ENCODE results near the gene TRAF1.
A peak's percentile ranks its signal among the peaks of the same experiment; 100 is the strongest.

The TRAF1 gene

DNA sequence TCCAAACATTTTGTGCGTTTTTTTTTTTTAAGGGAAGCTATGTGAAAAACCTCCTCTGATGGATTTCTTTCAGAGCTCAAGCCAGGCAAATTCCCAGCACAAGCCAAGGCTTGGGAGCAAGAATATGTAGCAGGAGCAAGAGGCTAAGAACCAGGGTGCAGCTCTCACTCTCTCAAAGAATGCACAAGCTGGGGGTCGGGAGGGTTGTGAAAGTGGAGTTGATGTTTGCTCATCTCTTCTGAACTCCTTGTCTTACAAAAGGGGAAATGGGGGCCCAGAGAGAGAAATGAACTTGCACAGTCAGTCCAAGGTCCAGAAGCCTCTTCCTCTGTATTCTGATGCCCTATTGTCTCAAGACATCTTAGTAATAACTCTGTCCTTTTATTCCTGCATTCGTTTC, 7.7 kb upstream of the TRAF1 start:
- Histone ChIP-seq H3K36me3 (ENCODE audit: control insufficient read depth in 1 of 2, insufficient read depth in 2 of 2, low read length in 2 of 2) (no peaks in the 10 kb centered on the region), H4K91ac (ENCODE audit: low read depth, low read length) (no peak overlapping the region), H2BK120ac (ENCODE audit: insufficient read depth, low read length, poor library complexity) (no peak overlapping the region), H2AK5ac (ENCODE audit: low read length) (no peak overlapping the region), H3K4me1 (ENCODE audit: control insufficient read depth in 1 of 2, insufficient read depth in 2 of 2, low read length in 2 of 2) (peaks cover under 1 to 2% of the 10 kb centered on the region in 2 experiments), H3K4me2 (ENCODE audit: low read length) (no peak overlapping the region), H3K4ac (ENCODE audit: low read depth, low read length) (no peak overlapping the region), H3K79me2 (ENCODE audit: control insufficient read depth, insufficient read depth, low read length, poor library complexity) (no peaks in the 10 kb centered on the region), H4K12ac (ENCODE audit: low read depth, low read length) (no peak overlapping the region), H3K18ac (ENCODE audit: low read length) (no peak overlapping the region), H2BK5ac (ENCODE audit: low read depth, low read length, poor library complexity) (no peak overlapping the region), H3K23ac (ENCODE audit: low read length) (no peak overlapping the region), H3K14ac (ENCODE audit: low read length) (no peak overlapping the region), H2AFZ (ENCODE audit: insufficient read depth, low read length, poor library complexity) (no peak overlapping the region), H3K9ac (ENCODE audit: low read length) (no peak overlapping the region), H3K27ac (ENCODE audit: low read depth, low read length) (no peak overlapping the region), H4K8ac (ENCODE audit: low read depth, low read length) (no peak overlapping the region), H3K4me3 (ENCODE audit: low read depth, low read length) (no peak overlapping the region), H3K79me1 (ENCODE audit: low read length) (no peaks in the 10 kb centered on the region), H3K9me3 (ENCODE audit: insufficient read depth, low read depth, low read length) (no peaks in the 10 kb centered on the region), H2BK12ac (ENCODE audit: low read length) (no peak overlapping the region), H3K27me3 (ENCODE audit: insufficient read depth, low read length) (no peaks in the 10 kb centered on the region)
- WGBS (ENCODE audit: extremely low coverage, insufficient coverage, insufficient read length) = no CpG with 5 or more reads among the region's 3 CpGs
- no peak for DNase-seq

DNA sequence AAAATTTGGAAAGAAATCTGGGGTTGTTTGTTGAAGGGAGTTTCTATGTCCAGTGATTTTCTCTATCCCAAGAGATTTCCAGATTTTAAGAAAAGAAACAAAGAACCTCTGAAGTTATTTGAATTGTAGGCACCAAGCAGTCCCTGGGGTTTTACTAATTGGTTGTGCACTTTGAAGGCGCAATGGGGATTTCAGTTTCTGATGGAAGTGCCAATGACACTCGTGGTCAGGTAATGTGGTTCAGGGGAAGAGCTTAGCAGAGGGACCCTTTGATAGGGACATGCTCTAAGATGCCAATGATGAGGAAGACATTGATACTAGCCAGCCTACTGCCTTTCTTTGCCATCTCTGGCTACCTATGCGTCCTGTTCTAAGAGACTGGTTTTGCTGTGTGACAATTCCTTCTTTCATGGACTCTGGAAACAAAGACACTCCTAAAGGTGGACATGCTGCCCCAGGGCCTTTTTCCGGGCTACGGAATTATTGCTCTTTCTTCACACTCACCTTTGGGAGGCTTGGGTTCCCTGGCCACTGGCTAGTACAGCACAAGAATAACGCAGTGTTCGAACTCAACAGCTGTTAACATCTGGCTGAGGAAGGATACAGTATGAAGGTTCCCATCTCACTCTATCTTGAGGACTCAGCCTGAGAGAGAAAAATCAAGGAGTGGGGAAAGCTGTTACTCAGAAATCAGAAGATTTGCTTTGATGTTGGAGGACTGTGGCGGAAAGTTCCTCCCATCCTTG, 6.9 kb upstream of the TRAF1 start:
- Histone ChIP-seq H3K18ac (ENCODE audit: low read length) (no peak overlapping the region), H4K12ac (ENCODE audit: low read depth, low read length) (no peak overlapping the region), H2BK12ac (ENCODE audit: low read length) (no peak overlapping the region), H2BK5ac (ENCODE audit: low read depth, low read length, poor library complexity) (no peak overlapping the region), H3K36me3 (ENCODE audit: control insufficient read depth in 1 of 2, insufficient read depth in 2 of 2, low read length in 2 of 2) (no peaks in the 10 kb centered on the region), H3K23ac (ENCODE audit: low read length) (no peak overlapping the region), H3K9me3 (ENCODE audit: insufficient read depth, low read depth, low read length) (no peaks in the 10 kb centered on the region), H2AK5ac (ENCODE audit: low read length) (no peak overlapping the region), H3K79me1 (ENCODE audit: low read length) (peaks cover 7% of the 10 kb centered on the region), H3K4me2 (ENCODE audit: low read length) (no peak overlapping the region), H2BK120ac (ENCODE audit: insufficient read depth, low read length, poor library complexity) (no peak overlapping the region), H3K4me3 (ENCODE audit: low read depth, low read length) (no peak overlapping the region), H3K4ac (ENCODE audit: low read depth, low read length) (no peak overlapping the region), H3K79me2 (ENCODE audit: control insufficient read depth, insufficient read depth, low read length, poor library complexity) (no peaks in the 10 kb centered on the region), H4K91ac (ENCODE audit: low read depth, low read length) (no peak overlapping the region), H3K27me3 (ENCODE audit: insufficient read depth, low read length) (peaks cover 4% of the 10 kb centered on the region), H3K9ac (ENCODE audit: low read length) (no peak overlapping the region), H3K14ac (ENCODE audit: low read length) (no peak overlapping the region), H2AFZ (ENCODE audit: insufficient read depth, low read length, poor library complexity) (no peak overlapping the region), H3K27ac (ENCODE audit: low read depth, low read length) (no peak overlapping the region), H3K4me1 (ENCODE audit: control insufficient read depth in 1 of 2, insufficient read depth in 2 of 2, low read length in 2 of 2) (peaks cover 3 to 6% of the 10 kb centered on the region in 2 experiments), H4K8ac (ENCODE audit: low read depth, low read length) (no peak overlapping the region)
- no CpG with 5 or more reads among the region's 8 CpGs for WGBS (ENCODE audit: extremely low coverage, insufficient coverage, insufficient read length)
- no peak for DNase-seq

DNA sequence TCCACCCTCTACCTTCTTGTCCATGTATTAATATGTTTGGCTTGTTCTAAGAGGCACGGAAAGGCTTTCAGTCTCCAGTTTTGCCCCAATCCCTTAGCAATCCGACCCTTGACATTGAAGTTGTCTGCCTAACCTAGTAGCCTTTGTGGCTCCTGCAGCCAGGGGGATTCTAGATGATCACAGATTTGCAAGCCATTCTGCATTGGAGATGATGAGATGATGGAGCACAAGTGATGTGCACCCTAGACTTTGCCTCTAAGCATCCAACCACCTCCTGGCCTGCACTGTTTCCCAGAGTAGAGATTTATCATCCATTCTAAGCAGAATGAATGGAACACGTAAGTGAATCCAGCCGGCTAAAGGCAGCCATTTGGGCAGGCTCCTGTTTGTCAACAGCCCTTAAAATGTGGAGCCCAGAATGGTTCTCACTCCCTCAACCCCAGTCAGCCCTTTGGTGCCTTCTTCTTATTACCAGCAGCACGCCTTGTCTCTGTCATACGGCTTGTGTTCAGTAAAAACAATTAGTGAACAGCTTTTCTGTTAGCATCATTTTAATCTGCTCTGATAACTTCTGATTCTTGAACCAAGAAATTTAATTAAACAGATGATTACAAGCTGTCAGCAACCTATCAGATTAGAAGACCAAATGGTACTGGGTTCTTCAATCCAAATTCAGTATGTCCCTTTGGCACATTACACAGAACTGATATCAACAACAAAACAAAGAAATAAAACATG, 5.7 kb upstream of the TRAF1 start:
- WGBS (ENCODE audit: extremely low coverage, insufficient coverage, insufficient read length) = no CpG with 5 or more reads among the region's 6 CpGs
- no peak overlapping the region for H2BK12ac ChIP-seq (ENCODE audit: low read length)
- DNase-seq = no peak
- no peak overlapping the region for H3K4me2 ChIP-seq (ENCODE audit: low read length)
- H3K23ac ChIP-seq (ENCODE audit: low read length) = no peak overlapping the region
- H3K18ac ChIP-seq (ENCODE audit: low read length) = no peak overlapping the region
- H3K79me1 ChIP-seq (ENCODE audit: low read length) = peaks cover 7% of the 10 kb centered on the region
- no peak overlapping the region for H3K4me3 ChIP-seq (ENCODE audit: low read depth, low read length)
- no peaks in the 10 kb centered on the region for H3K79me2 ChIP-seq (ENCODE audit: control insufficient read depth, insufficient read depth, low read length, poor library complexity)
- H3K4me1 ChIP-seq (ENCODE audit: control insufficient read depth in 1 of 2, insufficient read depth in 2 of 2, low read length in 2 of 2) = peaks cover 3 to 8% of the 10 kb centered on the region in 2 experiments
- no peak overlapping the region for H2BK5ac ChIP-seq (ENCODE audit: low read depth, low read length, poor library complexity)
- no peak overlapping the region for H4K12ac ChIP-seq (ENCODE audit: low read depth, low read length)
- no peak overlapping the region for H3K27ac ChIP-seq (ENCODE audit: low read depth, low read length)
- H4K8ac ChIP-seq (ENCODE audit: low read depth, low read length) = no peak overlapping the region
- H2BK120ac ChIP-seq (ENCODE audit: insufficient read depth, low read length, poor library complexity) = no peak overlapping the region
- peaks cover 5% of the 10 kb centered on the region for H3K27me3 ChIP-seq (ENCODE audit: insufficient read depth, low read length)
- no peak overlapping the region for H2AFZ ChIP-seq (ENCODE audit: insufficient read depth, low read length, poor library complexity)
- H3K14ac ChIP-seq (ENCODE audit: low read length) = no peak overlapping the region
- H2AK5ac ChIP-seq (ENCODE audit: low read length) = no peak overlapping the region
- no peak overlapping the region for H3K4ac ChIP-seq (ENCODE audit: low read depth, low read length)
- no peak overlapping the region for H4K91ac ChIP-seq (ENCODE audit: low read depth, low read length)
- H3K9ac ChIP-seq (ENCODE audit: low read length) = no peak overlapping the region
- no peaks in the 10 kb centered on the region for H3K9me3 ChIP-seq (ENCODE audit: insufficient read depth, low read depth, low read length)
- no peaks in the 10 kb centered on the region for H3K36me3 ChIP-seq (ENCODE audit: control insufficient read depth in 1 of 2, insufficient read depth in 2 of 2, low read length in 2 of 2)

DNA sequence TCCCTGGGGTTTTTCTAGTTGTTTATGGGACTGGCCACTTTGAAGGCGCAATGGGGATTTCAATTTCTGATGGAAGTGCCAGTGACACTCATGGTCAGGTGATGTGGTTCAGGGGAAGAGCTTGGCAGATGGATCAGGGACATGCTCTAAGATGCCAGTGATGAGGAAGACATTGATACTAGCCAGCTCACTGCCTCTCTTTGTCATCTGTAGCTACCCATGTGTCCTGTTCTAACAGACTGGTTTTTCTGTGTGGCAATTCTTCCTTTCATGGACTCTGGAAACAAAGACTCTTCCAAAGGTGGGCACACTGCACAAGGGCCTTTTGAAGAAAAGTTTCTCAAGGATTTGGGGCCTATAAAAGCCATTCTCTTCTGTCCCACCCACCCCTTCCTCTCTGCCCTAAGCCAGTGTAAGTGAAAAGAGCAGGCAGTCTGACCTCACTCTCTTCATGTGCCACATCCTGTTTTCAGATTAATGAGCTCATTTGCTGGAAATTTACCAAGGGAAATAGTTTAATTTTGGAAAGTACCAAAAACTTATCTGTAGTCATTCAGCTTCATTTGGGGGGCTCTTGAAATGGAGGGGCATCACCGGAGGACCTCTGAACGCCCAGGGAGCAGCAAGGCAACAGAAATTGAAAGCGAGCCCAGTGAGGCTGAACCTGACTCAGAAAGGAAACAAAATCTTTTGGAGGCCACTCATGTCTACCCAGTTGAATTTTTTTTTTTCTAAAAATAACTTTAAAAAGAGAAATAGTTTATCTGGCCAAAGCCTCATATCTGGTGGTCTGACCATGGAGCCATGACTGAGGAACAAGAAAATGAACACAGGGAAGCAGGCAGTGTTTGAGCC, 4.9 kb upstream of the TRAF1 start:
- Histone ChIP-seq H3K27me3 (ENCODE audit: insufficient read depth, low read length) (peaks cover 5% of the 10 kb centered on the region), H3K23ac (ENCODE audit: low read length) (no peak overlapping the region), H2BK5ac (ENCODE audit: low read depth, low read length, poor library complexity) (no peak overlapping the region), H4K8ac (ENCODE audit: low read depth, low read length) (no peak overlapping the region), H3K4me2 (ENCODE audit: low read length) (no peak overlapping the region), H3K18ac (ENCODE audit: low read length) (no peak overlapping the region), H3K4me1 (ENCODE audit: control insufficient read depth in 1 of 2, insufficient read depth in 2 of 2, low read length in 2 of 2) (peaks cover 3 to 8% of the 10 kb centered on the region in 2 experiments), H2BK120ac (ENCODE audit: insufficient read depth, low read length, poor library complexity) (no peak overlapping the region), H2AFZ (ENCODE audit: insufficient read depth, low read length, poor library complexity) (no peak overlapping the region), H3K79me1 (ENCODE audit: low read length) (peaks cover 7% of the 10 kb centered on the region), H3K4ac (ENCODE audit: low read depth, low read length) (no peak overlapping the region), H3K27ac (ENCODE audit: low read depth, low read length) (no peak overlapping the region), H3K4me3 (ENCODE audit: low read depth, low read length) (no peak overlapping the region), H3K36me3 (ENCODE audit: control insufficient read depth in 1 of 2, insufficient read depth in 2 of 2, low read length in 2 of 2) (no peaks in the 10 kb centered on the region), H4K12ac (ENCODE audit: low read depth, low read length) (no peak overlapping the region), H2BK12ac (ENCODE audit: low read length) (no peak overlapping the region), H3K9ac (ENCODE audit: low read length) (no peak overlapping the region), H2AK5ac (ENCODE audit: low read length) (no peak overlapping the region), H3K9me3 (ENCODE audit: insufficient read depth, low read depth, low read length) (no peaks in the 10 kb centered on the region), H3K14ac (ENCODE audit: low read length) (no peak overlapping the region), H3K79me2 (ENCODE audit: control insufficient read depth, insufficient read depth, low read length, poor library complexity) (no peaks in the 10 kb centered on the region), H4K91ac (ENCODE audit: low read depth, low read length) (no peak overlapping the region)
- DNase-seq = peak; percentile 34 to 35
- no CpG with 5 or more reads among the region's 4 CpGs for WGBS (ENCODE audit: extremely low coverage, insufficient coverage, insufficient read length)
